ENCODE measurements around the gene RPL7L1.

DNA sequence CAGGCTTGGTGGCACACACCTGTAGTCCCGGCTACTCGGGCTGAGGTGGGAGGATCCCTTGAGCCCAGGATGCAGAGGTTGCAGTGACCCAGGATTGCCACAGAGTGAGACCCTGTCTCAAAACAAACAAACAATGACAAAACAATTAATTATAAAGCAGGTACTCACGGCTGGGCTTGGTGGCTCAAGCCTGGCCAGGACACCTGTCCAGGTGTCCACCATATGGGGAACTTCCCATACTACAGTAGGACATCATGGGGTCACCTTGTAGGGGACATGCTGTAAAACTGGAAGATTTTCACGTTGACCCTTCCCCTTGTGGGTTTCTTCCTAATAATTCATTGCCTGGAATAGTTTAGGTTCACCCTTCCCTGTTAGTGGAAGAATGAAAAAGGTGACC, 30.7 kb upstream of the RPL7L1 start:
- no peak for TF ChIP-seq POLR2A (IDR thresholded peaks at IDR 0.05)
- TF ChIP-seq, protein P1, sequence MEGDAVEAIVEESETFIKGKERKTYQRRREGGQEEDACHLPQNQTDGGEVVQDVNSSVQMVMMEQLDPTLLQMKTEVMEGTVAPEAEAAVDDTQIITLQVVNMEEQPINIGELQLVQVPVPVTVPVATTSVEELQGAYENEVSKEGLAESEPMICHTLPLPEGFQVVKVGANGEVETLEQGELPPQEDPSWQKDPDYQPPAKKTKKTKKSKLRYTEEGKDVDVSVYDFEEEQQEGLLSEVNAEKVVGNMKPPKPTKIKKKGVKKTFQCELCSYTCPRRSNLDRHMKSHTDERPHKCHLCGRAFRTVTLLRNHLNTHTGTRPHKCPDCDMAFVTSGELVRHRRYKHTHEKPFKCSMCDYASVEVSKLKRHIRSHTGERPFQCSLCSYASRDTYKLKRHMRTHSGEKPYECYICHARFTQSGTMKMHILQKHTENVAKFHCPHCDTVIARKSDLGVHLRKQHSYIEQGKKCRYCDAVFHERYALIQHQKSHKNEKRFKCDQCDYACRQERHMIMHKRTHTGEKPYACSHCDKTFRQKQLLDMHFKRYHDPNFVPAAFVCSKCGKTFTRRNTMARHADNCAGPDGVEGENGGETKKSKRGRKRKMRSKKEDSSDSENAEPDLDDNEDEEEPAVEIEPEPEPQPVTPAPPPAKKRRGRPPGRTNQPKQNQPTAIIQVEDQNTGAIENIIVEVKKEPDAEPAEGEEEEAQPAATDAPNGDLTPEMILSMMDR (IDR thresholded peaks at IDR 0.05): no peak
- TF ChIP-seq EP300 (IDR thresholded peaks at IDR 0.05; ENCODE audit: low read depth): no peak
- no peak for TF ChIP-seq POLR2AphosphoS5 (IDR thresholded peaks at IDR 0.05)

Data from transverse colon (tissue), 4 donors.